Renal cortical epithelial cell (primary cell): ENCODE measurements around the gene DDX39A. TPM values are rescaled to one million over a fixed set of nuclear protein-coding genes. Genes with fewer than 3 reads are reported as not detected.

Source experiments
- DNase-seq: peaks from one replicate; pipeline ENCODE4 v3.0.0-alpha.2; 2011; ENCODE audit warnings: low read depth
- total RNA-seq: library from RNA; depleted of rRNA; stranded (reverse); fragments of >200 nt; gene quantifications from 2 replicates; pipeline ENCODE4 v1.2.3, GENCODE V29; 2014

Gene DDX39A
- total RNA-seq, 1 donor from 2014 or later = 32.6 TPM

GRCh38 chr19:14434543-14435319 is 15.6 kb upstream of the DDX39A start:
- DNase-seq = peak; percentile 79

DNA sequence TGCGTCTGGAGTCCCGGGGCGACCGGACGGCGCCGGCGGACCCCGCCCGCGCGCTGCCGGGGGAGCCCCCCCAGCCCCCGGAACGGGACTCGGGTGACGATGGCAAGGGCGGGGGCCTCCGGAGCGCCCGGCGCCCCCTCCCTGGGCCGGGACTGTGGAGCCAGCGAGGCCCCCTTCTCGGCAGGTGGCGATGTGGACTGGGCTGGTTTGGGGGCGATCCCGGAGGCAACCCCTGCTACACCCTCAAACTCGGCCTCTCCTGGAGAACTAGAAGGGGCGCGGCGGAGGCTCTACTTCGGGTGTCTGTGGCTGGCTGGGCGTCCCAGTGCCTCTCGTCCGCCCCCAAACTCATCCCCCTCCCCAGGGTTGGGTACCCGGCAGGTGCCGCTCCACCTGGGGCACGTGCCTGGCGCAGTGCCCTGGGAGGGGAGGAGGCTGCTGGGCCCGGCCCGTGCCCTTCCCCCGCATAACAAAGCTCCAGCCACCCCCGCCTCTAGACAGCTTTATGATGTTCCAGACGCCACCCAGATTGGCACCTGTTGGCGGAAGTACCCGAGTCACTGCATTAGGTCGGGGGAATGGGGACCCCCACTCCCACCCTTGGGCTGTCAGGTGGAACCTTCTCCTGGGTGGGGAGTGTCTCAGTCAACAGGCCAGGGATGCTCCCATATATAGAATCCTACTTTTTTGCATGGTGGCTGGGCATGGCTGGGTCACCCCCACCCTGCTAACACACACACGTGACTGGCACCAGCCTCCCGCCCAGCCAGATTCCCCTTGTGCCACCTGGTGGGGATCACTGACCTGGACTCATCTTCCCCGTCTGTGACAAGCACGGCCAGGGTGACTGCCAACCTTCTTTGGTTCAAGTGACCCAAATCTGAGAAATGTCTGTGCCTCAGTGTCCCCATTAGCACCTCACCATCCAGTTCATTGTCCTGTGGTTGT is 14.7 kb upstream of the DDX39A start:
- no peak for DNase-seq

DNA sequence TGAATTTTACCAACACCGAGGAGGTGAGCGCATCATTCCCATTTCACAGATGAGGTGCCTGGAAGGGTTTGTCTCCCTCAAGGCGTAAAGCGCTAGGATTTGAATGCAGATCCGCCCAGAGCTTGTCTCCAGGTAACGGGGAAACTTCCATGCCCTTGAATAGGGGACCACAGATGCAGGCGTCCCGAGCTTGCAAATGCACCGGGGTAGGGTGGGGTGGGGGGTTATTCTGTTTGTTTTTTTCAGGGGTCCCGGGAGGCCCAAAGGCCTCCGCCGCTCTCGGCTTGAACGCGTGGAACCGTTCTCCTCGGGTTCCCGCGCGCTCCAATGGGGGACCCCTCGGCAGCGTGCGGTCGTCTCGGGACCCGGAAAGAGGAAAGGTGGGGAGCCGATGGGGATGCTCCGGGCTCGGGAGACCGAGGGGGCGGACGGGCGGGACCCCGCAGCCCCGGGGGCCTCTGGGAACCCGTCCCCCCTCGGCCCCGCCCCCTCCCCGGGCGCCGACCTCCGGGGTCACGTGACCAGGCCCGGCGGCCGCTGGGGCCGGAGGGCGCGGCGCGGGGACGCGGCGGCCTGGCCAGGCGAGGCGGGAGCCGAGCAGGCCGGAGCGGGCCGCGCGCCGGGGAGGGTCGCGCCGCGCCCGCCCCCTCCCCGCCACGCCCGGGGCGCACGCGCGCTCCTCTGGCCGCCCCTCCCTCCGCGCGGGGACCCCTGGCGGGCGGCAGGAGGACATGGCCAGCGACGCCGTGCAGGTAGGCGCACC is 13.8 kb upstream of the DDX39A start, which contains the start of gene PKN1:
TSS of gene PKN1 (plus strand) at position 516 of the 763 bp plus-strand sequence. CDS start at position 732, 216 bp downstream.
- DNase-seq = no peak

DNA sequence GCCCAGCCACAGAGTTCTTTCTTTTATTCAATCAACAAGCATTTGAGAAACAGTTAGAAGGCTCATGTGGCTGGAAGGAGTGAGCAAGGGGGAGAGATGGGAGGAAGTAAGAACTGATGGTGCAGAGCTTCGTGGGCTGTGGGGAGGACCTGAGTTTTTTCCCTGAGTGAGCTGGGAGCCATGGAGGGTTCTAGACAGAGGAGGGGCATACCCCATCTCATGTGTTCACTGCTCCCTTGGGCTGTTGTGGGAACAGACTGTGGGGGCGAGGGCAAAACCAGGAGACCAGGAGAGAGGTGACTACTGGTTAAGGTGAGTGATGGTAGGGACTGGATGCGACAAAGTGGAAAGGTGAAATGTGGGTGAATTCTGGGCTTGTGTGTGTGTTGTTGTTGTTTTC is 11.6 kb upstream of the DDX39A start:
- no peak for DNase-seq

DNA sequence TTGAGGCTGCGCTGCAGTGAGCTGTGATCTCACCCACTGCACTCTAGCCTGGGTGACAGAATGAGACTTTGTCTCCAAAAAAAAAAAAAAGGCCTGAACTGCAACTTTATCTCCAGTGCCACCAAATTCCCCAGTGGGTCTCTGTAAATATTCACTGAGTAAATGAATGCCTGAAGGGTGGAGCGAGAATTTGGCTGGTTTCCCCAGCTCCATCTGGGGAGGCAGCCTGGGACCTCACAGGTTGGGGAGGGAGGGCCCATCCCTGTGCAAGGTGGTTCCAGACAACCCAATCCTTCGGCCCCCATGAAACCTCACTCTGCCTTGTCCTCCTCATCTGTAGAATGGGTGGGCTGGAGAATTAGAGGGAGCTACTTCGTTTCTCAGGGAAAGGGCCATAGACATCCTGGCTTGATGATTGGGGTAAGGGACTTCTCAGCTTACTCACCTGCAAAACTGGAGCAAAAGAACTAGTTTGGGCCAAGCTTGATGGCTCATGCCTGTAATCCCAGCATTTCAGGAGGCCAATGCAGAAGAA is 9.8 kb upstream of the DDX39A start:
- DNase-seq = no peak

DNA sequence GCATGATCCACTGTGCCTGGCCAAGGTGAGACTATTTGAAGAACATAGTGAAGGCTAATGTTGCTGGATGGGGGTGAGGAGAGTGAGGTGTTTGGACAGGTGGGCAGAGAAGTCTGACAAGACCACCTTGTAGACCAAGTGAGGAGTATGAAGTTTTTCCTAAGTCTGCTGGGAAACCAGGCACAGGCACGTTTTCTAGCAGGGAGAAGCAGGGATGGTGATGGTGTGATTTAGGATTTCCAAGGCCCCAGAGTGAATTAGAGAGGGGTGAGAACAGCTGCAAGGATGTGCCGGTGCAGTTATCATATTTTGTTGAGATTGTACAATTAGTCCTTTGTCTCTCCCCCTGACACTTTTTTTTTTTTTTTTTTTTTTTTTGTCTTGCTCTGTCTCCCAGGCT is 8.3 kb upstream of the DDX39A start:
- DNase-seq = no peak

DNA sequence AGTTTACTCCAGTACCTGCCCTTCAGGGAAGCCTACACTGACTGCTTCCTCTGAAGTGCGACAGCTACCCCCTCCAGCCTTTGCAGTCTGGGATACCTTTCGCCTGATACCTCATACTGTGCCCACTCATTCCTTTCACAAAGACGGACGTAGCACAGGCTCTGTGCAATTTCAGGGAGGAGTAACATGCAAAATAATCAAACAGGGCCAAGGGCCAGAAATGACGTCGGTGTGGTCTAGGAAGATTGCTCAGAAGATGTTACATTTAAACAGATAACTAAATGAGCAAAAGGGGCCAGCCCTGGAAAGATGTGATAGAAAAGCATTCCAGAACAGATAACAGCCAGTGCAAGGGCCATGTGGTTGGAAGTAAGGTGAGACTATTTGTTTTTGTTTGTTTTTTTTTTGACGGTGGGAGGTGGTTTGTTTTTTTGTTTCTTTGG is 6.6 kb upstream of the DDX39A start:
- DNase-seq = no peak

DNA sequence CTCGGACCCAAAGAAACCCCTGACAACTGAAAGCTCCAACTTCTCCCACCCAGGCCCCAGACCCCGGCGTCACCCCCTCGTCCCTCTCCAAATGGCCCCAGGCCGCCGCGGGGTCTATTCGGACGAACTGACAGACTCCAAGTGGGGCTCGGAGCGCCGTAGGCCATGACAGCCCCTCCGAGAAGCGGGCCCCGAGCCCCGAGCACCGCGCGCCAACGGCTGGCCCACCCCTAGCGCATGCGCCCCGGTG is 360 bp downstream of the DDX39A start:
- no peak for DNase-seq

GRCh38 chr19:14416817-14417231 is 2.3 kb downstream of the DDX39A start:
- peak; percentile 62 for DNase-seq

GRCh38 chr19:14414926-14415690 is 4.0 kb downstream of the DDX39A start:
- DNase-seq = no peak

- no peak for DNase-seq
Observed at GRCh38 chr19:14413693-14414181, 5.4 kb downstream of the DDX39A start.

DNA sequence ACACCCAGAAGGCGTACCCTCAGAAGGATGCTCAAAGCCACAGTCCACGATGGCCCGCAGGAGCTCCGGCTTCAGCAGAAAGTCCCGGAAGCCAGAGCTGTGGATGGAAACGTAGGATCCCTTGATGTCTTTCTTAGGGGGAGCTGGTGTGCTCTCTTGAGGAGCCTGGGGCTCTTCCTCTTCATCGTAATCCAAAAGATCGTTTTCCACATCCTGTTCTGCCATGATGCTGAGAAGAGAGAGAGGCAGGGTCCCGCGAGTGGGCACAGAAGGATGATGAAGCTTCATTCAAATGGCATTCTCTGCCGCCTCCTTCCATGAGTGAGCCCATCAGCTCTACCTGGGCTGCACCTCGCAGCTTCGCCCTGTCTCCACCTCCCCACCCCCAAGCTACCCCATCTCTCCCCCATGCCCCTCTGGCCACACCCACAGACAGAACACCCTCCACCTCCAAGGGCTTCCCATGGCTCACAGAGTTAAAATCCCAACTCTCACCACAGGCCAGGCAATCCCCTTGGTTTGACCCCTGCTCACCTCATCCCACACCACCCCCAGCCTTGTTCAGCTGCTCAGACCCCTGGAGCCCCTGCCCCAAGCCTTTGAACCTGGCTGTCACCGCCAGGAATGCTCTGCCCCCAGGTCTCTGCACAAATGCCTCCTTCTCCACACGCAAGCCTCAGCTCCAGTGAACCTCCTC is 6.0 kb downstream of the DDX39A start:
- DNase-seq = no peak

DNA sequence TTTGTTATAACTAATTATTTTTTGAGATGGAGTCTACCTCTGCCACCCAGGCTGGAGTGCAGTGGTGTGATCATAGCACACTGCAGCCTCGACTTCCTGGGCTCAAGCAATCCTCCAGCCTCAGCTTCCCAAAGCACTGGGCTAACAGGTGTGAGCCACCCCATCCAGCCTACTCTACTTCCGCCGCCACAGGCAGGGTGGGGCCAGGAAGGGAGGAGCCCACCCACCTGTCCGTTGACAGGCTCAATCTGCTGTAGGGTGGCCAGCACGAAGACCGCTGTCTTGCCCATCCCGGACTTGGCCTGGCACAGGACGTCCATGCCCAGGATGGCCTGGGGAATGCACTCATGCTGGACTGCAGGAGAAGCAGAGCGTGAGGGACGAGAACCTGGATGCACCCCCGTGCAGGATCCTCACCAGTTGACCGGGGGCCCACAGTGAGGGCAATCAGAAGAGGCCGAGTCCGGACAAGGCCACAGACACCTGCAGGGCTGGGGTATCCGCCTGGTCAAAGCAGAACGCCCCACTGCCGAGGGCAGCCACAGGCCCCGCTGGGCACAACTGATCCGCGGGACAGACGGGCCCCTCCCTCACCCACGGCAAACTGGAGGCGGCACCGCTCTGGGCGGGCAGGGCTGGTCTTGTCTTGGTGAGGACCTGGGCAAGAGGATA is 6.7 kb downstream of the DDX39A start:
- no peak for DNase-seq

- no peak for DNase-seq
Observed at GRCh38 chr19:14411938-14412245, 7.2 kb downstream of the DDX39A start.

GRCh38 chr19:14411161-14411937 is 7.8 kb downstream of the DDX39A start:
- DNase-seq = no peak

GRCh38 chr19:14410091-14411051 is 8.8 kb downstream of the DDX39A start:
- DNase-seq = no peak

- no peak for DNase-seq
Observed at GRCh38 chr19:14409146-14410023, 9.8 kb downstream of the DDX39A start.
